Loucy (cell line): Measurements from ENCODE around the gene PRR12.

Experiments
- CTCF ChIP-seq: fragments of 200-600 bp; sonication (generic); conservative IDR thresholded peaks from 2 replicates; pipeline ENCODE4 v1.5.1; 2014; ENCODE audit warnings: mild to moderate bottlenecking, antibody characterized with exemption, low read length
- EZH2phosphoT487 ChIP-seq: fragments of 200-600 bp; IDR thresholded peaks from 2 replicates; pipeline ENCODE4 v1.6.1; 2018; ENCODE audit warnings: antibody characterized with exemption, mild to moderate bottlenecking, moderate library complexity, borderline replicate concordance

- TF ChIP-seq CTCF: no peak
- TF ChIP-seq EZH2phosphoT487: no peak
Observed at GRCh38 chr19:49579947-49580263, 11.1 kb upstream of the PRR12 start.
